ENCODE data around the gene LGALS3BP.
"Not testable (repeated sequence)": the region's sequence is repeated elsewhere in the genome, so short reads cannot be mapped to it uniquely, and the experiment has no call there.

LGALS3BP gene

DNA sequence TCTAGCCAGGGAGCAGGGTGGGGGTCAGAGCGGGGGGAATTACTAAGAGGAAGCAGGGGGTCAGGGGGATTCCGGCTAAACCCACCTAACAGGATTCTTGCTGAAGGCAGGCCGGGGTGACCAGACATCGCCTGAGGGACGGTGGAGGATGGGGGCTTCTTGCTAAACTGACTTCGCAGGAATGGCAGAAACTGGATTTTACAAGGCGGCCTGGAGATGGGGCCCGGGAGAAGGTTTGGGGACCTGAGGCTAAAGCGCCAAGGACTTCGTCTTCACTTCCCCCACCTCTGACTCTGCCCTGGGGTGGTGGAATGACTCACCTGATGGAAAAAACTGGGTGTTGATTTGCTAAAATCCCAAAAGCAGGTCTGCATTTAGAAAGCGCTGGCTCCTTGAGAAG lies 23.5 kb downstream of the LGALS3BP start:
- Mint-ChIP-seq H3K36me3 (ENCODE audit: low read depth) (no peaks in the 10 kb centered on the region), H3K27me3 (no peaks in the 10 kb centered on the region), H3K9me3 (no peaks in the 10 kb centered on the region), H3K4me3 (no peak overlapping the region), H3K27ac (no peak overlapping the region), H3K4me1 (ENCODE audit: low read depth) (peaks cover 2% of the 10 kb centered on the region)
- no peak for DNase-seq

DNA sequence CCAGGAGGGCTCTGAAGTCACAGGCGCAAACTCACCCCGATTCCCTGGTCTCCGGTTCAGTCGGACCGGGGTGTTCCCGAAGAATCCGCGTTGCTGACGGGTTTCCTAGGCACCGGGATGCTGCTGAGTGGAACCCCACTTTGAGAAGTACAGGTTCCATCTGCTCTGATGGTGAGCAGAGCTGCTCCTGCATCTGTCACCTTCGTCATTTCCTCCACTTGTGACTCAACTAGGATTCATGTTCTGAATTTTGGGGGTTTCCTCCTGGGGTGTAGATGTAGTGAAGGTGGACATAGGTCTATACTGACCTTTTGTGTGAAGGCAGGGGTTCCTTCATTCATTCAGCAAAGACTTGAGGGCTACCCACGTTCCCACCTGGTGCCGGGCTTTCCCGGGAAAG lies 25.0 kb downstream of the LGALS3BP start:
- Mint-ChIP-seq H3K4me3 (no peak overlapping the region), H3K4me1 (ENCODE audit: low read depth) (peaks cover 2% of the 10 kb centered on the region), H3K27ac (no peak overlapping the region), H3K36me3 (ENCODE audit: low read depth) (no peaks in the 10 kb centered on the region), H3K27me3 (no peaks in the 10 kb centered on the region), H3K9me3 (peaks cover 11% of the 10 kb centered on the region)
- no peak for DNase-seq

DNA sequence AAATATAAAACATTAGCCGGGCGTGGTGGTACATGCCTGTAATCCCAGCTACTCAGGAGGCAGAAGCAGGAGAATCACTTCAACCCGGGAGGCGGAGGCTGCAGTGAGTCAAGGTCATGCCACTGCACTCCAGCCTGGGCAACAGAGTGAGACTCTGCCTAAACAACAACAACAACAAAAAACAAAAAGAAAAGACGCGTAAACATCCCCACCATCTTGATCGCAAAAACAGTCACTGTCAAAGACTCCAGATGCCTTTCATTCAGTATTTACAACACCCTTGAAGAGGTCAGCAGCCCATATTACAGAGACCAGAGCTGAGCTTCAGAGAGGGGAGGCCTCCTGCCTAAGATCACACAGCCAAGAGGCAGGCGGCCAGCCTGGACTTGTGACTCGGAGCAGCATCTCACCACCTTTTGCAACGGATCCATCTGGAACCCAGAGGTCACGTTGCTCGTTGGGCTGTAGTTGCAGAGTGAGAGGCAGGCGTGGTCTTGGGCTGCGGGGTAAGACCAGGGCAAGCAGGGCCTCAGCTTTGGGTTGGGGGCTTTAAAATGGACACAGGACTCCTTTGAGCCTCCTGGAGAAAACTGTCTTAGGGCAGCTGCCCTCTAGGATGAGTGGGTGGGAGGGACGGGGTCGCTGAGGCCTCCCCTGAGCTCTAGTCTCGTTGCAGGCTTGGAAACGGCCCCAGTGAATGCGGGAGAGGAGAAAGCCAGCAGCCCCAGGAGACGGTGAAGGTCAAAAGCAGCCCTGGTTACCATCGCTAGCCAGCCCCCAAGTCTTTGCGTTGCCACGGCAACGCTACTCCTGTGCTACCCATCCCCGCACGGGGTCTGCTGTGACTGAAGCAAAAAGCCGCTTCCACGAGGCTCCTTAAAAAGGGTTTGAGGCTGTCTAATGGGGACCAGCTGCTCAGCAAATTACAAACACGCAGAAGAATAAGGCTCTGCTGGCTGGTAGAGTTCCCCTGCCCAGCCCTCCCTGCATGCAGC lies 26.1 kb downstream of the LGALS3BP start:
- Mint-ChIP-seq H3K27me3 (no peaks in the 10 kb centered on the region), H3K9me3 (peaks cover 11% of the 10 kb centered on the region), H3K36me3 (ENCODE audit: low read depth) (no peaks in the 10 kb centered on the region), H3K27ac (no peak overlapping the region), H3K4me1 (ENCODE audit: low read depth) (peaks cover 2% of the 10 kb centered on the region), H3K4me3 (no peak overlapping the region)
- DNase-seq: no peak

DNA sequence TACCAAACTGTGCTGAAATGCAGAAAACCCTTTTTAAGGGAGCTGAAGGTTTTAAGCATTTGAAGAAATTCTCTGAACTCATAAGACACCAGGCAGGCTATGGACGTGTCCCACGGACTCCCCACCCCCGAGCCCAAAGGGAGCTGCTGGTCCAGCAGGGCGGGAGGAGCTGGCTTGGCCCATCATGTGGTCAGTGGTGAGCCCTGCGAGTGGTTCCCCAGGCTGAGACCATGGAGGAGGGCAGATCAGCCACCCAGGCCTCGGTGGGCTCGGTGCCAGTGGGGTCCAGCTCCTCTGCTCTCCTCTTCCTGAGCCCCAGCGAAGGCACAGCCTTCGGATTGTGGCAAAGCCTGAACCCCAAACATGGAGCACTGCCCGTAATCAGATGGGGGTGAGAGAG lies 27.0 kb downstream of the LGALS3BP start:
- no peak for DNase-seq
- Mint-ChIP-seq H3K4me3 (no peak overlapping the region), H3K9me3 (peaks cover 11% of the 10 kb centered on the region), H3K27me3 (no peaks in the 10 kb centered on the region), H3K36me3 (ENCODE audit: low read depth) (no peaks in the 10 kb centered on the region), H3K4me1 (ENCODE audit: low read depth) (peaks cover 2% of the 10 kb centered on the region), H3K27ac (no peak overlapping the region)

DNA sequence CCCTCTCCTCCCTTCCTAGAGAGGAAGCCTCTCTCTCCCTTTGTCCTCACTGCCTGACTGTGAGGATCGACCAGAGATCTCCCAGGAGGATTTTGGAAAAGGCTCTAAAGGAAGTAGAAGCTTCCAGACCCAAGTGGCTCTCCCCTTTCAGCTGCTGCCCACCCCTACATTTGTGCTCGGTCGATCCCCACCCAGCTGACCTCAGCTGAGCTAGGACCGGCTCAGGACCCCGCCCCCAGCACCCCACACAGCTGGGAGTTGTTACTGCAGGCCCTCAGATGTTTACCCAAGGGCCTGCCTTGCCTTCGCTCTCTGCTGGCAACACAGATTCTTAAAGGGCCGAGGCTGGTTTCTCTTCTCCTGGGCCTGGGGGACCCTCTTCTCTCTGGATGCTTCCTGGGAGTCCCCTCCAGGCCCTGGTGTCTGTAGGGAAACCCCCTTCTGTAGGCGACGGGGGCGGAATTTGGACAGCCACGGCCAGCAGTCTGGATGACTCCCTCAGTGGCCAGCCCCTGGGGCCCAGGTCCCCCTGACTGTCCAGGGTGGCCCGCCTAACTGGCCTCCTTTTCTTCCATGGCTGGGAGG lies 27.7 kb downstream of the LGALS3BP start:
- H3K27me3 Mint-ChIP-seq: no peaks in the 10 kb centered on the region
- no peak overlapping the region for H3K4me3 Mint-ChIP-seq
- peaks cover 11% of the 10 kb centered on the region for H3K9me3 Mint-ChIP-seq
- no peaks in the 10 kb centered on the region for H3K36me3 Mint-ChIP-seq (ENCODE audit: low read depth)
- DNase-seq: no peak
- H3K4me1 Mint-ChIP-seq (ENCODE audit: low read depth): peaks cover 2% of the 10 kb centered on the region
- no peak overlapping the region for H3K27ac Mint-ChIP-seq

DNA sequence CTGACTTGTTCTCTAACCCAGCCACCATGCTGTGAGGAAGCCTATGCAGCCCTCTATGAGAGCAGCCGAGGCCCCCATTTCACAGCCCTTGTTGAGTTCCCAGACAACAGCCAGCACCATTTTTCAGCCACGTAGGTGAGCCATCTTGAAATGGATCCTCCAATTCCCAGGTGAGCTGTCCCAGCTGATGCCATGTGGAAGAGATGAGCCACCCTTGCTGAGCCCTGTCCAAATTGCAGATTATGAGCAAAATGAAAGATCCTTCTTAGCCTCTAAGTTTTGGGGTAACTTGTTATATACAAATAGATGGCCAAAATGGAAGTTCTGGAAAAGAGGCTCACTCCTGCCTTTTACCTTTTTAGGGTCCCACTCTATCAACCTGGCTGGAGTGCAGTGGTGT lies 28.9 kb downstream of the LGALS3BP start:
- H3K4me1 Mint-ChIP-seq (ENCODE audit: low read depth): peaks cover 2% of the 10 kb centered on the region
- no peak for DNase-seq
- H3K4me3 Mint-ChIP-seq: no peak overlapping the region
- H3K27me3 Mint-ChIP-seq: no peaks in the 10 kb centered on the region
- peaks cover 11% of the 10 kb centered on the region for H3K9me3 Mint-ChIP-seq
- no peak overlapping the region for H3K27ac Mint-ChIP-seq
- H3K36me3 Mint-ChIP-seq (ENCODE audit: low read depth): no peaks in the 10 kb centered on the region

DNA sequence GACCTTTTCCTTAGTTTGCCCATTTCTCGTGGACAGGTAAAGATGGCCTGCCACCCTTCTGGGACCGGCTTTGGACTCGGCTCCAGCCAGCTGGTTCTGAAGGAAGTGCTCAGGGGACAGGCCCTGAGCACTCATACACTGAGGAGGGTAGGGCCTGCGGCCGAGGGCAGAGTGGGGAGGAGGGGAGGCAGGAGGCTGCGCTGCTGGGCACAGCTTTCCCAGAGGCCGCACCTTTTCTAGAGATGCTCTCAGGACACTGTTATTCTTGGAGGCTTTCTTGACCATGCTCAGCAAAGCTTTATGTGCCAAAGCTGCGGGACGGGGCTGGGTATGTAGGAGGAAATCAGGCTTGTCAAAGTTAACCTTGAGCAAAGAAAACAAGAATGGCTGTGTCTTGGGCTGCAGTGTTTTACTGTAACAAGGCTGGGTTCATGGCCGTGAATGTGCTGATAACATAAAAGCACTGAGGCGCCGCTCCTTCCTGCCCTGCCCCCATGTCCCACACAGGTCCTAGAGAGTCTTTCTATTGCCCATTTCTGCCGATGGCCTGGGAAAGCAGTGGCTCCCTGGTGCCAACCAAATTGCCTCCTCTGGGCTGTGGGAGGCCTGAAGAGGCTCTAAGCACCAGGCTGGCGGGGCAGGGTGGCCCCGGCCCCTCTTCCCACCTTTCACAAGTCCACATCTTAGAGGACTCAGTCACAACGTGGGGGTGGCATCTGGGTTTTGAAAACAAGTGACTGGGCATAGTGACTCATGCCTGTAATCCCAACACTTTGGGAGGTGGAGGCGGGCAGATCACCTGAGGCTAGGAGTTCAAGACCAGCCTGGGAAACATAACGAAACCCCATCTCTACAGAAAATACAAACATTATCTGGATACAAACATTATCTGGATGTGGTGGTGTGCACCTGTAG lies 32.2 kb downstream of the LGALS3BP start:
- no peak for DNase-seq
- Mint-ChIP-seq H3K4me3 (no peak overlapping the region), H3K9me3 (peaks cover 11% of the 10 kb centered on the region), H3K36me3 (ENCODE audit: low read depth) (no peaks in the 10 kb centered on the region), H3K27ac (no peak overlapping the region), H3K4me1 (ENCODE audit: low read depth) (no peaks in the 10 kb centered on the region), H3K27me3 (peaks cover 4% of the 10 kb centered on the region)

DNA sequence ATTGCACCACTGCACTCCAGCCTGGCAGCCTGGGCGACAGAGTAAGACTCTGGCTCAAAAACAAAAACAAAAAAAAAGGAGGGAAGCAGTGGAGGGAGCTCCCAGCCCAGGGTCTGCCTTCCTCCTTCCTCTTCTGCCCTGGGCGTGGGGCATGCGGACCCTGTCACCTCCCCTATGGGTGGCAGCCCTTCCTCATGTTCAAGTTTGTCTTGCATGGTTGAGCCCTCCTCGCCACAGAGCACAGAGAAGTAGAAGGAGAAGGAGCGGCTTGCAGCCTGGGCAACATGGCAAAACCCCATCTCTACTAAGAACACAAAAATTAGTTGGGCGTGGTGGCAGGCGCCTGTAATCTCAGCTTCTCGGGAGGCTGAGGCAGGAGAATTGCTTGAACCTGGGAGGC lies 33.1 kb downstream of the LGALS3BP start:
- no peak for DNase-seq
- peaks cover 4% of the 10 kb centered on the region for H3K27me3 Mint-ChIP-seq
- peaks cover 11% of the 10 kb centered on the region for H3K9me3 Mint-ChIP-seq
- no peak overlapping the region for H3K27ac Mint-ChIP-seq
- no peaks in the 10 kb centered on the region for H3K36me3 Mint-ChIP-seq (ENCODE audit: low read depth)
- no peak overlapping the region for H3K4me3 Mint-ChIP-seq
- H3K4me1 Mint-ChIP-seq (ENCODE audit: low read depth): no peaks in the 10 kb centered on the region

DNA sequence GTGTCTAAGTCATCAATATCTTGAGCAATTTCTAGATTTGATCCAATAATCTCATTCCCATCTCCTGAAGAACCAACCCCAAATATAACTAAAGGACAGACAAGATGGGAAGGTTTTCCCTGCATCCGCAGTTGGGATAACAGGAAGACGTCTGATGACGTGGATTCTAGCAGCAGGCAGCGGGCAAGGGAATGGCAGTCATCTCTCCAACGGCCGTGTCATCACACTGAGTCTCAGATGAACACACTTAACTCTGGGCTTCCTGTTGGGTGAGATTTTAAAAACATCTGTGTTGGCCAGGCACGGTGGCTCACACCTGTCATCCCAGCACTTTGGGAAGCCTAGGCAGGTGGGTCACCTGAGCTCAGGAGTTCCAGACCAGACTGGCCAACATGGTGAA lies 33.6 kb downstream of the LGALS3BP start:
- H3K9me3 Mint-ChIP-seq: peaks cover 11% of the 10 kb centered on the region
- H3K36me3 Mint-ChIP-seq (ENCODE audit: low read depth): no peaks in the 10 kb centered on the region
- peaks cover 4% of the 10 kb centered on the region for H3K27me3 Mint-ChIP-seq
- no peaks in the 10 kb centered on the region for H3K4me1 Mint-ChIP-seq (ENCODE audit: low read depth)
- no peak overlapping the region for H3K4me3 Mint-ChIP-seq
- DNase-seq: no peak
- H3K27ac Mint-ChIP-seq: no peak overlapping the region

DNA sequence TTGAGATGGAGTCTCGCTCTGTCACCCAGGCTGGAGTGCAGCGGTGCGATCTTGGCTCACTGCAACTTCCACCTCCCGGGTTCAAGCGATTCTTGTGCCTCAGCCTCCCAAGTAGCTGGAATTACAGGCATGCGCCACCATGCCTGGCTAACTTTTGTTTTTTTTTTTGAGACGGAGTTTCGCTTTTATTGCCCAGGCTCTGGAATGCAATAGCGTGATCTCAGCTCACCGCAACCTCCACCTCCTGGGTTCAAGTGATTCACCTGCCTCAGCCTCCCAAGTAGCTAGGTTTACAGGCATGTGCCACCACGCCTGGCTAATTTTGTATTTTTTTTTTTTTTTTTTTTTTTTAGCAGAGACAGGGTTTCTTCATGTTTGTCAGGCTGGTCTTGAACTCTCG lies 34.3 kb downstream of the LGALS3BP start:
- not testable (repeated sequence) for DNase-seq; H3K4me3 Mint-ChIP-seq; H3K9me3 Mint-ChIP-seq; H3K4me1 Mint-ChIP-seq (ENCODE audit: low read depth); H3K27ac Mint-ChIP-seq; H3K27me3 Mint-ChIP-seq; H3K36me3 Mint-ChIP-seq (ENCODE audit: low read depth)

DNA sequence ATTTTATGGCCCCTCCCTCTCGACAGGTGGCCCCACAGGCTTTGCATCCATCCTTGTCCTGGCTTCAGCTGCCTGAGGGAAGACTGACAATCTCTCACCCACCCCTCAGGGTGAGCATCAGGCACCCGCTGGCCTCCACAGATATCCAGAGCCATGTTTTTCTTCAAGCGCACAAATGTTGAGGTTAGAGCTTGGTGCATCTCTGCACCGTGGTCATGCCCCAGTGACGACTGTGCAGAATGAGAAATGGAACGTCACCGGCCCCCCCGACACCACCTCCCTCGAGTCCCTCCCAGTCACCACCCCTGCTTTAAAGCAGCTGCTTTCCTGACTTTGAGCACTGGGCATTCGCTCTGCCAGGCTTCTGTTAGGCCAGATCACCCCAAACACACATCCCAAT lies 34.8 kb downstream of the LGALS3BP start:
- Mint-ChIP-seq H3K4me3 (no peak overlapping the region), H3K36me3 (ENCODE audit: low read depth) (no peaks in the 10 kb centered on the region), H3K27me3 (peaks cover 4% of the 10 kb centered on the region), H3K4me1 (ENCODE audit: low read depth) (no peaks in the 10 kb centered on the region), H3K27ac (no peak overlapping the region), H3K9me3 (peaks cover 1% of the 10 kb centered on the region)
- DNase-seq: no peak

DNA sequence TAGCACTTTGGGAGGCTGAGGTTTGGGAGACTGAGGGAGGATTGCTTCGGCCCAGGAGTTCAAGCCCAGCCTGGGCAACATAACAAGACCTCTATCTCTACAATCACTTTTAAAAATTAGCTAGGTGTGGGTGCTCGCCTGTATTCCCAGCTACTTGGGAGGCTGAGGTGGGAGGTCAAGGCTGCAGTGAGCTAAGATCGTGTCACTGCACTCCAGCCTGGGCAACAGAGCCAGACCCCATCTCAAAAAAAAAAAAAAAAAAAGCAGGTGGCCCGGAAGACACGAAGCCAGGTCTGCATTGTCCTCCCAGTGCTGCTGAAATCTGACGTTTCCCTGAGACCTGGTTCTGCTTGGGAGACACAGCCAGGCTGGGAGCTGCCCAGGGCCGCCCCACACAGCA lies 35.7 kb downstream of the LGALS3BP start:
- Mint-ChIP-seq H3K36me3 (ENCODE audit: low read depth) (no peaks in the 10 kb centered on the region), H3K27ac (no peak overlapping the region)
- no peak for DNase-seq

DNA sequence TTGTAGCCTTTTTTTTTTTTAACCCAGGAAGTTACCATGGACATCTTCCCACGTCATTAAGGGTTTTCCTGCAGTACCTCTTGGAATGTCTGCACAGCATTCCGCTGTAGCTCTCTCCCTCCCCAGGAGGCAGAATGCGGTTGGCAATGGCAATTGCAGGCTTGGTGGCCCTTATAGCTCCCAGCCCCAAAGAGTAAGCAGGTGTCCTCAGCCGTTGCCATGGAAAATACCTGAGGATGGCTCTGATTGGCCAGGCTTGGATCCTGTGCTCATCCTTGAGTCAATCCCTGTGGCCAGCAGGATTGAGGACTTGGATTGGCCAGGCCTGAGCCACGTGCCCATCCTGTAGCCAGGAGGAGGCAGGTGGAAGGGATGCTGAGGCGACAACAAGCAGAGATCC lies 39.0 kb downstream of the LGALS3BP start:
- no peak overlapping the region for H3K27ac Mint-ChIP-seq
- no peaks in the 10 kb centered on the region for H3K9me3 Mint-ChIP-seq
- peaks cover 4% of the 10 kb centered on the region for H3K27me3 Mint-ChIP-seq
- no peaks in the 10 kb centered on the region for H3K4me1 Mint-ChIP-seq (ENCODE audit: low read depth)
- no peak for DNase-seq
- H3K4me3 Mint-ChIP-seq: no peak overlapping the region
- no peaks in the 10 kb centered on the region for H3K36me3 Mint-ChIP-seq (ENCODE audit: low read depth)

More for the DNA sequence above, 35.7 kb downstream of the LGALS3BP start:
- Mint-ChIP-seq H3K27me3 (peaks cover 4% of the 10 kb centered on the region), H3K9me3 (no peaks in the 10 kb centered on the region), H3K4me1 (ENCODE audit: low read depth) (no peaks in the 10 kb centered on the region), H3K4me3 (no peak overlapping the region)

DNA sequence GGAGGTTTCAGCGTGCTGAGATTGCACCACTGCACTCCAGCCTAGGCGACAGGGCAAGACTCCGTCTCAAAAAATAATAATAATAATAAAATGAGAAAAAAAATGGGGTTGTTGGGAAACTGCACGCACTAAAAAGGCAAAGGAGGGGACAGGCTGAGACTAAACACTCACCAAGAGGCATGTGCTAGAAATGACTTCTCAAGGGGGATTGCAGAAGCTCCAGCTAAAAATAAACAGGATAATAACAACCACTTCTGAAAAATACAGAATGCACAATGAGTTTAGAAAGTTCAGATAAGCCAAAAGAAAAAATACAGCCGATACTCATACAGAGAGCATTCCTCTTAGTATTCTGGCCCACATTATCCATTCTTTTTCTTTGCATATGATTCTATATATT lies 39.5 kb downstream of the LGALS3BP start:
- H3K27me3 Mint-ChIP-seq: peaks cover 7% of the 10 kb centered on the region
- H3K9me3 Mint-ChIP-seq: no peaks in the 10 kb centered on the region
- no peak for DNase-seq
- H3K36me3 Mint-ChIP-seq (ENCODE audit: low read depth): no peaks in the 10 kb centered on the region
- H3K4me1 Mint-ChIP-seq (ENCODE audit: low read depth): no peaks in the 10 kb centered on the region
- no peak overlapping the region for H3K4me3 Mint-ChIP-seq
- no peak overlapping the region for H3K27ac Mint-ChIP-seq

Measured in activated T-cell treated with anti-CD3 and anti-CD28 coated beads, Interleukin-2, amount 50 U/mL, for 24 hours (primary cell).